ENCODE measurements around the gene CDC6.
A peak's percentile ranks its signal among the peaks of the same experiment; 100 is the strongest.

The CDC6 gene

DNA sequence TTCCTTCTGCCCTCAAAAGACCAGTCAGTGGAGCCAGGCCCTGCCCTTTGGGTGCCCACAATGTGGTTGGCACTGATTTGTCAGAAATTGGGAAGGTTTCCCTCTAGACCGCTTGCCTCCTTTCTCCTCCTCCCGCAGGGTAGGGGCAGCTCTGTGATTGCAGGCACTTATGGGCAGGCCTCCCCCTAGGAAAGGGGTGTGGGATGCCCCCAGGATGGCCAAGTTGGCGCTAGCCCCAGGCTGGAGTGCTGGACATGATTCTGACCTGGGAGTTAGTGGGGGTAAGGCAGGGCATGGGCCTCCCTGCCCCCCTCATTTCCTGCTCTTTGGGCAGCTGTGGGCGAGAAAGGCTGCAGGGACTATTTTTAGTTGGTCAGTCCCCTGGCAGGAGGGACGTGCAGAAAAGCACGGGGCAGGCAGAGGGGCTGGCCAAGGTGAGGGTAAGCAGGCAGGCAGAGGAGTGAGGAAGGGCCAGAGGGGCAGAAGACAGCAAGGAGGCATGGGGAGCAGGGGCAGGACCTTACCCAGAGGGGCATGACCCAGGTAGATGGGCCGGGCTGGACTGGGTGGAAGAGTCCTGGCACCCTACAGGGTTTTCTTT lies 24.6 kb downstream of the CDC6 start:
- no peak for DNase-seq

DNA sequence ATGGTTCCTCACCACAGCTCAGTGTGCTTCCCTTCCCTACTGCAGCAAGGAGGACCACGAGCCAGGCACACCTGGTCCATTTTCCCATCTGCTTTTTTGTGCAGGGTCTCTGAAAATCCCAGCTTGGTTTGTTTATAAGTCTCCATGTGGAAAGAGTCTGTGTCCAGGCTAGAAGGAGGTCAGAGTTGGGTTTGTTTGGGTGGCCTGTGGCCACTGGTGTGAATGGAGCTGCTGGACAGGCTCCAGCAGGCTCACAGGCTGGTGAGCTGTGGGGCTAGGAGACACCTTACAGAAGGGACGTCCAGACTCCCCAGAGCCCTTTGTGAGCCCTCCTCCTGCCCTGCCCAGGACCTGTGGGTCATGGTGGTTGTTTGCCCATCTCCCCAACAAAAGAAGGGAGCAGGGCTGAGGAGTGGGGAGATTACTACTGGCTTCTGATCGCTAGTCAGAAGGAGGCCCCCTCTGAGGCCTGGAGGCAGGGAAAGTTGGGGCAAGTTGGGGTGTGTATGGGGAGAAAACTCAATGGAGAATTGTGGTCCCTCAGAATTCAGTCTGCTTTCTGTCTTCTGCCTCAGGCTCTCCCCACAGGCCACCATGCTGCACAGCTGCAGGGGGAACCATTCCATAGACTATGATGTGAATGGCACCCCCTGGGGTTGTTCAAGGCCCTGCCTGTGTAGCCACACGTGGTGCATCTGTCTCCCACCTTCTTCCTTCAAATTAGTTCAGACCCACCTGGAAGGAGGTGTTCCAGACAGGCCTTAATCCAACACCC lies 25.4 kb downstream of the CDC6 start:
- DNase-seq: no peak

DNA sequence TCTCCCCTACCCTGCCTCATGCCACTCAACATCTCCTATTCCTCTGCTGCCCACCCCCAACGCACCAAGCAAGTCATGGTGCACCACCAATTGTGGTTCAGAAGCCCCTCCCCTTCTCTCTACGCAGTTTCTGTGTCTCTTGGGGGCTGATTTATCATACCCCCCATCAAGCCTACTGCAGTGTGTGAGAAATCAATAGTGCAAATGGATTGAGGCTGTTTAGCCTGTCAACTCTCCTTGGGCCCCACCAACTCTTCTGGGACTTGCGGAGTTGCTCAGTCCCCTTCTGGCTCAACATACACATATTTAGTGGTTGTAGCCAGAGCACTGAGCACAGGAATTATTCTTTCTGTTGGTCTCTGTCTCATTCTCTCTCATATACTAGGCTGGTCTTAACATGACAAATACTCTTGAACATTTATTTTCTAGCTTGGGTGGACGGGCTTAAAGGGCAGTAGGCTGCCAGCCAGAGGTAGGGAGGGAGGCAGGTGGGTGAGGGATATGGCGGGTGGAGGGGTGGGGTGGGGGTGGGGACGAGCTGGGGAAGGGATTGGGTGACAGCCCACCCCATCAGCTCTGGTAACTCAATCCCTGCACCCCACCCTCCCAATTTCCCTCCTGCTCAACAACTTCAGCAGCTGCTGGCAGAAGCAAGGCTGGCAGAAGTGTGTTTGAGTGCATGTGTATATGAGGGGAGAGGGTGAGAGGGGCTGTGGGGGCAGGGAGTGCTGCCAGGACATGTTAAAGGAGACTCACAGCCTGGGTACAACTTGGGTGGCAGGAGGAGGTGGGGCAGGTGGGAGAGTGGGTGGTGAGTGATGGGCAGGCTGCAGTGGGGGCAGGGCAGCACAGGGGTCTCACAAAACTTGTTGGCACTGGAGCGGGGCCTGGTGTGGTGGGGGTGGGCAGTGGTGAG lies 26.2 kb downstream of the CDC6 start:
- no peak for DNase-seq

DNA sequence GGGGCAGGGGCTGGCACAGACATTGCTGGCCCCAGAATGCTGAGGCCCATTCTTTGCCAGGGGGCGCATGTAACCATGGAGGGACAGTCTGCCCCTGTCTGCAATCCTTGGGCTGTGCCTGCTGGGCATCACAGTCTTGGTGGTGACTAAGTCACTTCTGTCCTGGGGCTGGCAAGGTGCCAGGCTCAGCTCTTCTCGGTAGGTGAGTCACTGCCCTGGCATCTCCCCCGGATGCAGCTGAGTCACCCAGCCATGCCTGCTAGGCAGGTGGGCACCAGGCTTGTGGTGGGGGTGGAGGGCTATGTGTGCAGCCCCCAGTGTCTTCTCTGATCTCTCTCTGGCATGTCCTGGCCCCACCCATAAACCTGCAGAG lies 26.9 kb downstream of the CDC6 start:
- peak; percentile 88 for DNase-seq

DNA sequence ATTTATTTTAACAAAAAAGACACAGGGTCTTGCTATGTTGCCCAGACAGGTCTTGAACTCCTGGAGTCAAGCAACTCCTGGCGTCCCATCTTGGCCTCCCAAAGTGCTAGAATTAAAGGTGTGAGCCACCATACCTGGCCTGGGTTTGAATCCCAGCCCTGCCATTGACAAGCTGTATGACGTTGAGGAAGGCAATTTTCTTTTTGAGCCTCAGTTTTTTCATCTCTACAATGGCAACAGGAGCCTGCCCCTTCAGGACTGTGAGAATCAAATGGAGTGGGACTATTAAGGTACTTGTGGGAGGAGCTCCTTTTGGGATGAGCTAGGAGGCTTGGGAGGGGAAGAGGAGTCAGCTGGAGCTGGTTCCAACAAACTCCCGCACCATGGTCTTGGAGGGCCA lies 27.5 kb downstream of the CDC6 start:
- DNase-seq: no peak

DNA sequence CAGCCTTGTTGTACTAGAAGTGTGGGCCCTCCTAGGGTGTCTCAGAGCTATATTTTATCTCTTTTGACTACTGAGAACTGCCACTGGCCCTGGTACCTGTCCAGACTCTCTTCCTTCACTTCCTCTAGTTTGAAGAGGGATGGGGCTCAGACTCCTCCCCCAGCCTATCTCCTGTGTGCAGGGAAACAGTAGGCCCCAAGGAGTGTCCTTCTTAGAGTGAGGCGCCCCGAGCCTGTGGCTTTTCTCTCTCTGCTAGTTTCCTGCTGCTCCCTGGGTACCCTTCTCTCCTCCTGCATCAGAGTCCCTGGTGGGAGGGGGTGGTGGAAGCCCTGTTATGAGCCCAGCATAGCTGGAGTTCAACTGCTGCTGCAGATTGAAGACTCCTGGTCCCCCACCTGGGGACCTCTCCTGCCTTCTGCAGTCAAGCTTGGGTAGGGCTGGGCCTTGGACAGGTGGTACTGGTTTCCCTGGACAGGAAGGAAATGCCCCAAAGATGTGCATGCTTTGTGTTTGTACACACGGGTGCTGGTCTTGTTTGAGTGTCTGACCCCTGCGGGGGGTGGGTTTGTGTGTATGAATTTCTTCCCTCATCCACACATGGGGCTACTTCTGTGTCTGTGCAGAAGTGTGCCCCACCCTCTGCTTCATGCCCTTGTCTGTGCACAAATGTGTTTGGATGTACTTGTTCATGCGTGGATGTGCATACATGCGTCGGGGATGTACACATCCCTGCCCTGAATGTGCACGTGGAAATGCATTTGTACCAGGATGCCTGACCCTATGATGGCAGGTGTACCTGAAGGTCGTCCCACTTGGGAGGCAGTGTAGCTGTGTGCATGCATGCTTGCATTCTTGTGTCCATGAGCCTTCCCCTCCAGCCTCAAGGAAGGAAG lies 28.2 kb downstream of the CDC6 start:
- DNase-seq: no peak

DNA sequence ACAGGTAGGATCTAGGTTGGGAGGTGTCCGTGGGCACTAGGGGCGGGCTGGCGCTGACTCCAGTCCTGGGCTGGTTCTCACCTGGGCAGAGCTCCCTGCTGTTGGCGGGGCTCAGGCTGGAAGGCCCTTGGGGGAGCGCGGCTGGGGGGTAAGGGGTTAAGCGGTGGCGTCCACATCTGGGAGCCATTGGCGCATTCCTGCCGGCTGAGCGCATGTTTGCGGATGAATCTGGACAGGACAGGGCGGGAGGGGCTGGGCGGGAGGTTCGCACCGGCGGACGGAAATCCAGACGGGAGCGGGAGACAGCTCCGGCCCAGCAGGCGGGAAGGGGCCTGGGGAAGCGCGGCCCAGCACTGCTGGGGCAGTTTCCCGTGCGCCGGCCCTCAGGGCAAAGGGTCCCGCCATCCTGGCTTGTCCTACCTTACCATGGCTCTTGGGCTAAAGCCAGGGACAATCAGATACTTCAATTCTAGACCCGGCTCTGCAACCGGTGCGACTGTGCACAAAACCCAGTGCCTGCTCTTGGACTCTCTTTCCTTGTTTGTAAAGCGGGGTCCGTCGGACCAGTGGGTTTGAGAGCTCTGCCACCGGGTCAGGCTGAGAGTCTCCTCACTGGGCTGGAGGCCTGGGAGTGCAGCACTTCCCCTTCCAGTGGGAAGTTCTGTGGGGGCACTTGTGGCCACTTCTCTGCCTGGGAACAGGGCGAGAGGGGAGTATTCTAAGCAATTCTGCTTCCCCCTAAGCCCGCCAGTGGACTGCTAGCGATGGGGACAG lies 29.1 kb downstream of the CDC6 start:
- peak; percentile 8 for DNase-seq

DNA sequence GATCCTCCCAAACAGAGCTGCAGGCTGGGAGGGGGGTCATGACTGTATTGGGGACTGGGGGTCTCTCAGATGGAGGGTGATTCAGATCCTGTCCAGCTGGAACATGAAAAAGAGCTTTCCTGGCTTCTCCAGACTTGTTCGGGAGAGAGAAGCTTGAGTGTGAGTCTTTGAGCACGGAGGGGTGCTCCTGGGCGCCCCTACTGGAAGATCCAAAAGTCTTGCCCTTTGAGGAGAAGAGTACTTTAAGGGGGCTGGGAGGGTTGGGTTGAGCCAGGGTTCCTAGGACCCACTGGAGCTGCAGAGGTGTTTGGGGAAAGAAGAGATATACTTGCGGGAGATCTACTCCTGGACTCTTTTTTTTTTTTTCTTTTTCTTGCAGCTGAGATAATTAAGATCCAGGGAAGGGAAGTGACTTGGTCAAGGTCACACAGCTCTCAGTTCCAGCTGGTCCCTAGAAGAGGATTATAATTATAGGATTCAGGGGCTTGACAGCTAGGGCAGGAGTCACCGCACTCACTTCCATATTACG lies 29.7 kb downstream of the CDC6 start:
- DNase-seq: peak; percentile 20

DNA sequence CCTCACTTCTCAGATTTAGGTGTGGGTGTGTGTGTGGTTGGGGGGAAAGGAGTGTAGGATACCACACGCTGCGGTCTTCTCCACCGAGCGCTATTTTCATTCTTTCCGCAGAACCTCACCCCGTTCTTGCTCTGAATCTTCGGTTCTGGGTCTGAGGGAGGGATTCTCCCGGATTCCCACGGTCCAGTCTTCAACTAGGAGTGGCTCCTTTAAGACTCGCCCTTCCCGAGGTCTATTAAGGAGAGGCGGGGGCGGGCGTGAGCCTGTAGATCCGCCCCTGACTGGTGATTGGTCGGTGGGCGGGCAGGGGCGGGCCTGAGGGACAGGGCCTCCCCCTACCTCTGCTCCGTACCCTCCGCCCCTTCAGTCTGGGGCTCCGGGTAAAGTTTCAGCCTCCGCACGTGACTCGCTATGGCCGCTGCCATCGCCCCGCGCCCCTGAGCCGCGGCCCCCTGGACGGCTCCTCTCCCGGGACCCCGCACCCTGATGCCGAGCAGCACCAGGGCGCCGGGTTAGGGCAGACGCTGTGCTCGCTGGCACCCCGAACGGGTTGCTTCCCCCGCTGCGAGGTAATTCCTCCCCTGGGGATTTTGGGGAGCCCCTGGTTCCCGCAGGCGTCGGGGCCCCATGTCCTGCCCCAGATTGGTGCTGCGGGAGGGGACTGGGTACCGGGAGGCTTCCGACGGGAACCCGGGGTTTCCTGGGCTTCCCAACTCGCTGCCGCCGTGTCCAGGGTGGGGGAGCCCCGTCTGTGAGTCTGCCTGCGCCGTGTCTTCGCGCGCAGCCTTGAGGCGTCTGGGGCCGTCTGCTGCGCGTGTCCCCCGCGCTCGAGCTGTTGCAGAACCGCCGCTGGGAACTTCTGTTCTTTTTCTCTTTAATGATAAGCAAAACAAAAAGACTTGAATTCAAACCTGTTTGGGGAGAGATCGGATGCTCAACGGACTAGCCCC lies 30.5 kb downstream of the CDC6 start:
- DNase-seq: peak; percentile 84

DNA sequence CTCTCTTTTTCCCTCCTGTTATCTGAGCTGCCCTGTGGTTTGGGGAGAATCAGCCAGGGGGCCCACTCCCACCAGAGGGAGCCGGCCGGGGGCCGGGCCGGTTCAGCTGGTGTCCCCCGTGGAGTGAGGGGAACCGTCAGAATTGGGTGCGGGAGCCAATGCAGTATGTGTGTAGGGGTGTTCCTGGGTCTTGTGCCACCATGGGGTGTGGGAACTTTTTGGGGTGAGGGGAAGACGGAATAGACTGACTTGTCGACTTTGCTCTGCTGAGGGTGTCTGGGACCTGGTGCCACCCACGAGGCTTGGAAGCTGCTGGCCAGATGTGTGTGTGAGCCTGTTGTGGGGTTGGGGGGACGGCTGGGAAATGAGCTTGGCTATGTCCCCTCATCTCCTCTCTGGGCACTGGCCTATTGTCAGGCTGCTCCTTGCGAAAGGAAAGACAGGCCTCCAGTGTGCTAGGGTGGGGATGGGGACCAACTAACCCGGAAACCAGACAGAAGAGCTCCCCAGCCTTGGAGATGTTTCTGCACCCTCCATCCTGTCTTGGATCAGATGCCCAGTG lies 31.2 kb downstream of the CDC6 start:
- DNase-seq: peak; percentile 13

DNA sequence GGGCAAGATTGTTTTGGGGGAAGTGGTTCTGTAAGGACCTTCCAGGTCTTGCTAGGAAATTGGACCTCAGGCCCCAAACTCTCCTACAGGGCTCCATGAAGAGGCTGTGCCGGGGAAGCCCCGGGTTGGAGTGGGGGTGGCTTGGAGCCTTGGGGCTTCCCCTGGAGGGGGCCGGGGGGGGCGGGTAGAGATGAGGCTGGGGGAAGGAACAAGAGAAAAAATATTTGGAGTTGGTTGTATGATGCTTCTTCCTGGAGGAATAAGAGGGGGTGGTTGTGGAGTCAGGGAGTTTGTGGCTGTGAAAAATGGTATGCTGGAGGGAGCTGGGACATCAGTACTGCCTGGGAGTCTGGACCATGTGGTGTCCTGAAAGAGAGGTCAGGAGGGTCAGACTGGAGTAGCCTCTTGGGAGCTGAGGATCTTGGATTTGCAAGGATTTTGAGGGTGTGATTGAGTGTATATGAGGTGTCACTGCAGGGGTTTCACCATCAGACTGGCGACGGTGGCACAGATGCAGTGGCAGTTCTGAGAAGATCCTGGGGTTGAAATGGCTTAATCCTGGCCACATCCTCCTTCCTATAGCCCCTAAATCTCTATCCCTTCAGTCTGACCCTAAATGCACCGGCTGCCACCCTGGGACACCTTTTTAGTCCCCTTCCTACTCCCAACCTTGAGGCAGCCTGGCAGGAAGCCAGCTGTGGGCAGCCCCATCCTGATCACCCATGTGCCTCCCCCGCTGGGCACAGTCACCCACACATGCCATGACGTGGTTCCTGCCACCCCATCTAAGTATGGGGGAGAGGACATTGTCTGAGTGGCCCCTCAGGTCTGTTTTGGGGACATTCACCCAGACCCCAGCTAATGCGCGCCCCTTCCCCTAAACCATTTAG lies 32.2 kb downstream of the CDC6 start:
- peak; percentile 78 for DNase-seq

DNA sequence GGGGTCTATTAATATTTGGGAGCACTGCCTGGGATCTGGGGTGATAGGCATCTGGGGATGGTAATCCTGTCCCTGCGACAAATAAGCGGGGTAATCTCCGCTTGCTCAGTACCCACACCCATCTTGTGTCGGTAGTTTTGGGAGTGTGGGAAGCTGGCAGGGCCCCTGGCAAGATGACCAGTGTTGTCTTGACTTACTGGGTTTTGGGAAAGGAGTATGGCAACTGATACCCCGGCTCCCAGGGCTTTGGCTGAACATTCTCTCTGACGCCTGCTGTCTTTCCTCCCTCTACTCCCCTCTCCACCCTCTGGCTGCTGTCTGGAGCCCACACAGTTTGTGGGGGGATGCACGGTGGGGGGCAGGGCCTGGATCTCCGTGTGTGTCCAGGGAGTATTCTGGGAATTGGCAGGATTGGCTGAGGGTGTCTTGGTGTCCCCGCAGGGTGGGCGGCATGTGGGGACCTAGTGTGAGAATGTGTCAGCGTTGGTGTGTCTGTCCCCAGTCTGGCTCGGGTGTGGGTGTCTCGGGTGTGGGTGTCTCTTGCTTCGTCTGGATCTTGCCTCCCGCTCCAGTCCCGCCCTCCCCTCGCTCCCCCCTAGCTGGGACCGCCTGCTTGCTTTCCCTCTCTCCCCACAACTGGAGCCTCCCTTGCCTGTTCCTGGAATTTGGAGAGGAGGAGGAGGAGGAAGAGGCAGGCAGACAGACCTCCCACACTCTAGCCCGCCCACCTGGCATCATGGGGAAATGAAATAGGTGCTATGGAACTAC lies 33.3 kb downstream of the CDC6 start:
- DNase-seq: no peak

DNA sequence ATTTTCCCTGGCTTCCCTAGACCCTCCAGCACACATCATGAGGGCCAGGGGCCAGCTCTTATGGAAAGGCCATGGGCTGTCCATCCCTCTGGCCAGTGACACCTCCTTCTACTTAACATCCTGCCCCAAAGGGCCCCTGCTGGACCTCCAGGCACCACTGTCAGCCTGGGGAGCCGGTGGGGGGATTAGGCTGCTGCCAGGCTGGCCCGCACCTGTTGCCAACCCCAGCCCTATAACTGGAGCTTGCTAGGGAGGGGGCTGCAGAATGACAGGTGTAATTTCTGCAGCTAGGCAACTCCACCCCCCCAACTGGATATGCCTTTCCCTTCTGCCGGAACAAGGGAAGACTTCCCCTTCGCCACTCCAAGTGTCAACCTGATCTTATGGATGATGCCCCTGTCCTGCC lies 33.8 kb downstream of the CDC6 start:
- DNase-seq: no peak

DNA sequence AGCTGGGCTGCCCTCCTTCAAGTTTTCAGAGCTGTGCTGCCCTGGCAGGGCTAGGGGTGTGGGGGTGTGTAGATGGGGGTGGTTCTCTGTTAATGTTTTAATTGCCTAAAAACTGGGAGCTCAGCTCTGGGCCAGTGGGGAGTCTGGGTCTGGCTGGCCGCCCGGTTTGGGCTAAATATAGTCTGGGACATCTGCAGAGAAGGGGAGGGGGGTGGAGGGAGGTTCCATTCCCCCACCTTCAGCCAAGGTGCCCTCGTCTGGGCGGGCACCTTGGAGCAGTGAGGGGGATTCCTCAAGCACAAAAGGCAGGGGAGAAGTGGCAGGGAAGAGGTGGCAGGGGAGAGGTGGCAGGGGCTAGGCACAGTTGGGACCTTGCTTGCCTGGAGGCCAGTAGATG lies 34.3 kb downstream of the CDC6 start:
- DNase-seq: no peak

DNA sequence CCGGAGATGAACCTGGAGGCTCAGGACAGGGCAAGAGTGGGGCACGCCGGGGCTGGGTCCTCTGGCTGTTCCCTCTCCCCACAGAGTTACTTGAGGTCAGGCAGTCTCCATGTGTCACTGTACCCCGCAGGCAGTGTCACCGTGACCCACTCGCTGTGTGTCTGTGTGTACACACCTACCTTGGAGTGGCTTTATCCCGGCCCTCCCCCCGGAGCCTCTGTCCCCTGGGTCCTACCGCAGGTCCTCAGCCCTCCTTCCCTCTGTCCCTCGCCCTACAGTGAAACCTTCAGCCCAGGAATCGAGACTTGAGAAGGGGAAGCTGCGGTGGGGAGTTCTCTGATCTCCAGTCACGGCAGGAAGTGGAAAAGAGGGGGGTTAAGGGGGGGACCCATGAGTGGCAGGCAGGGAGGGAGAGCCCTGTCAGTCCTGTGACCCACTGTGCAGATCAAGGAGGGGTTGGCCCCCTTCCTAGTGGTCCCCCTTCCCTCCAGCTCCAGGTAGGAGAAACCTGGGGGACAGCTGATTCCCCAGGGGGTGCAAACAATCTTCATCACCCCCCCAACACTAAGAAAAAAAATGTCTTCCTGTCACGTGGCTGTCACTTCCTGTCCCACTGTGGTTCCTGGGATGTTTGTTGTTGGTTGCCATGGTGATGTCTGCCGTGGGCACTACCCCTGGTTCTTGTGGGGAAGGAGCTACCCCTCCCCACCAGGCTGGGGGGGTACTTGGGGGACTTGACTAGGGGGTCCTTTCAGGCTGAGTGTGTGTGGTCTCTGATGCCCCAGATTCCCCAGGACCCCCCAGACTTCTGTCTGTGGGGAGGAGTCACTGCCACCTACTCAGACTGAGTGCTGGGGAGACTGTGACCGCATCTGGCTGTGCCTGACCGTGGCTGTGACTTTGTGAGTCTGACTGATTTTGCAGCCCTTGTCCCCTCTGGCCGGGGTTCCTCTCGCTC lies 35.0 kb downstream of the CDC6 start:
- DNase-seq: peak; percentile 79

DNA sequence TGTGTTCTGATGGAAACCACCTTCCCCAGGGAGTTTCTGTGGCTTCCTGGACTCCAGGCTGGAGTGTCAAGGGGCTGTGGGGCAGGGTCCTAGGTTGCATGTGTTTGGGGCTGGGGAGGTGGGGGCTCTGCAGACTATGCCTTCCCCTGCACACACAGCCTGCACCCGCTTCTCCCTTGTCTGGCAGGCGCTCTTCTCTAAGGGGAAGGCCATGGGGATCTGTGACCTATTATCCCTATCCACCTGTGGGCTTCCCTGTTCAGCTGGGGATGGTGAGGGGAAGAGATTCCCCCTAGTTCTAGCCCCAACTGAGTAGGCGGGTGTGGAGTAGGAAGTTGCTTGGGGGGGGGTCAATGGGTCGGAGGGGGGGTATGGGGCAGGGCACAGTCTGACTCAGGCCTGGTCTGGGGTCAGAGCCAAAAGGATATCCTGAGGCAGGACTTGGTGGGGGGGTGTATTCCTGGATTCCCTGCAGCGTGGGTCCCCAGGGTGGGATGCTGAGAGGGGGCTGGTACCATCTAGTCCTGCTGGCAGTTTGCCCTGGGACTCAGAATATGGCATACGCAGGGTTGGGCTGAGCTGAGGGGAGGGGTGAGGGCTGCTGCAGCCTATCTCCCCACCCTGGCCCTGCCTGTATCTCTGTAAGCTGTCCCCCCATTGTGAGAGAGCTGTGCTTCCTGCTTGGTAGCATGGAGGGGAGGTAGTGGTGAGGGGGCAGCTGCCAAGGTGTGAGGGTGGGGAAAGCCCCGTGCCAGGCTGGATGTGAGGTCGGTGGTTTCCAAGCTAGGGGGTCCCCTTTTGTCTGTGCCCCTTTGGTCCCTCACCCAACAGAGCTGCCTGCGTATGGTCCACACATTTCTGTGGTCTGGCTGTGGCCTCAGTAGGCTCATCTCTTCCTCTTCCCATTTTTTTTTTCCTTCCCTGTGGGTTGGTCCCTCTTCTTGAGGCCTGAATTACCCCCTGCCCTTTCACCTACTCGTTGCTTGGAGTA lies 36.0 kb downstream of the CDC6 start:
- no peak for DNase-seq

Measured in activated CD4-positive, alpha-beta T cell treated with anti-CD3 and anti-CD28 coated beads for 1 hour (primary cell).